H1 (cell line): ENCODE data around the gene DHRS1. TPM values are rescaled to one million over a fixed set of nuclear protein-coding genes. Genes with fewer than 3 reads are reported as not detected.

ENCODE experiments used
- CTCF ChIA-PET: fragments of 300-600 bp; sonication (Branson Sonifier 250); formaldehyde crosslinking; loops from one replicate; lab custom pipeline; 2021; ENCODE audit not compliant: partially characterized antibody; lab: Charles Lee
- POLR2A ChIA-PET: fragments of 300-600 bp; sonication (Branson Sonifier 250); formaldehyde crosslinking; loops from one replicate; lab custom pipeline; 2021; ENCODE audit warnings: inconsistent platforms; ENCODE audit not compliant: partially characterized antibody; lab: Charles Lee
- DNase-seq, 2 experiments: peaks; one replicate each; pipeline versions ENCODE4 v3.0.0 to v3.0.0-alpha.2; 2010 to 2022; ENCODE audit warnings: low spot score in 2 of 2, low read depth in 1 of 2, mixed read lengths in 1 of 2
- FAIRE-seq: peaks from 2 replicates; lab custom pipeline; 2011; peaks lifted over from hg19 to GRCh38; lab: Jason Lieb, UNC
- H2AFZ ChIP-seq: 2 replicates; pipeline ENCODE4 v1.8.1; 2012; ENCODE audit warnings: low read length, inconsistent platforms
- H2AK5ac ChIP-seq: 2 replicates; pipeline ENCODE4 v1.6.1; 2013; ENCODE audit warnings: low read depth, low read length
- H2BK120ac ChIP-seq: replicated peaks from 2 replicates; pipeline ENCODE3; 2013; ENCODE audit warnings: low read depth, low read length, inconsistent platforms
- H2BK12ac ChIP-seq: 2 replicates; pipeline ENCODE4 v1.6.1; 2013; ENCODE audit warnings: low read depth, low read length
- H2BK15ac ChIP-seq: 2 replicates; pipeline ENCODE4 v1.6.1; 2013; ENCODE audit warnings: low read length
- H2BK20ac ChIP-seq: 2 replicates; pipeline ENCODE4 v1.6.1; 2013; ENCODE audit warnings: low read length
- H2BK5ac ChIP-seq: 2 replicates; pipeline ENCODE4 v1.6.1; 2013; ENCODE audit warnings: low read depth, low read length
- H3K14ac ChIP-seq: 2 replicates; pipeline ENCODE4 v1.6.1; 2013; ENCODE audit warnings: inconsistent platforms; ENCODE audit not compliant: insufficient read length
- H3K18ac ChIP-seq: 2 replicates; pipeline ENCODE4 v1.6.1; 2013; ENCODE audit warnings: low read length; ENCODE audit errors: extremely low read depth
- H3K23ac ChIP-seq: 2 replicates; pipeline ENCODE4 v1.6.1; 2013; ENCODE audit warnings: inconsistent platforms; ENCODE audit not compliant: insufficient read length
- H3K23me2 ChIP-seq: 2 replicates; pipeline ENCODE4 v1.6.1; 2013; ENCODE audit warnings: low read depth, low read length
- H3K27ac ChIP-seq: 2 replicates; pipeline ENCODE4 v1.6.1; 2011; ENCODE audit warnings: low read depth, low read length, inconsistent platforms
- H3K27me3 ChIP-seq, 4 experiments: replicated peaks in 1 of 4; 1 replicate in 1 of 4; 2 replicates in 3 of 4; pipeline versions ENCODE4 v1.6.1 to v1.8.1; 2011 to 2013; ENCODE audit warnings: low read length in 3 of 4, mild to moderate bottlenecking in 3 of 4, inconsistent platforms in 2 of 4, mixed read lengths in 2 of 4, moderate library complexity in 1 of 4; ENCODE audit not compliant: control insufficient read depth in 3 of 4, insufficient read depth in 3 of 4; ENCODE audit errors: extremely low read depth in 1 of 4
- H3K36me3 ChIP-seq, 4 experiments: 2 replicates each; pipeline versions ENCODE4 v1.6.1 to v1.8.1; 2011 to 2013; ENCODE audit warnings: mild to moderate bottlenecking in 4 of 4, low read length in 3 of 4, moderate library complexity in 2 of 4, control low read depth in 1 of 4, inconsistent platforms in 1 of 4; ENCODE audit not compliant: insufficient read depth in 4 of 4, control insufficient read depth in 2 of 4
- H3K4ac ChIP-seq: replicated peaks from 2 replicates; pipeline ENCODE3; 2013; ENCODE audit warnings: low read length, low read depth, mixed read lengths, inconsistent platforms; ENCODE audit not compliant: insufficient read length
- H3K4me1 ChIP-seq, 4 experiments: replicated peaks in 1 of 4; 1 replicate in 1 of 4; 2 replicates in 3 of 4; pipeline versions ENCODE4 v1.6.1 to v1.8.1; 2011 to 2013; ENCODE audit warnings: low read length in 3 of 4, inconsistent platforms in 2 of 4, mixed read lengths in 1 of 4; ENCODE audit not compliant: insufficient read depth in 4 of 4, control insufficient read depth in 3 of 4
- H3K4me2 ChIP-seq, 2 experiments: 2 replicates each; pipeline versions ENCODE4 v1.6.1 to v1.8.1; 2011 to 2013; ENCODE audit warnings: low read depth in 2 of 2, low read length in 2 of 2, control low read depth in 1 of 2, inconsistent platforms in 1 of 2, mild to moderate bottlenecking in 1 of 2; ENCODE audit not compliant: insufficient read depth in 1 of 2
- H3K4me3 ChIP-seq, 4 experiments: fragments of 200-600, 300-600 bp in 1 of 4; sonication (generic), shearing (Covaris generic), sonication (Bioruptor Twin) in 1 of 4; 2 replicates each; pipeline versions ENCODE4 v1.5.1 to v1.8.1; 2011 to 2016; ENCODE audit warnings: low read length in 4 of 4, low read depth in 3 of 4, control low read depth in 2 of 4, inconsistent platforms in 2 of 4, mild to moderate bottlenecking in 2 of 4, mixed read lengths in 1 of 4, moderate library complexity in 1 of 4; ENCODE audit not compliant: insufficient read depth in 2 of 4; ENCODE audit errors: extremely low read depth in 1 of 4
- H3K56ac ChIP-seq: replicated peaks from 2 replicates; pipeline ENCODE3; 2013; ENCODE audit warnings: low read depth, mild to moderate bottlenecking, mixed read lengths, low read length, inconsistent platforms; ENCODE audit not compliant: insufficient read length
- H3K79me1 ChIP-seq: 2 replicates; pipeline ENCODE4 v1.6.1; 2013; ENCODE audit warnings: low read depth, low read length, control low read depth
- H3K79me2 ChIP-seq, 2 experiments: 2 replicates each; pipeline versions ENCODE4 v1.6.1 to v1.8.1; 2012 to 2013; ENCODE audit warnings: low read length in 2 of 2, mild to moderate bottlenecking in 2 of 2, inconsistent platforms in 1 of 2; ENCODE audit not compliant: insufficient read depth in 2 of 2, control insufficient read depth in 1 of 2
- H3K9ac ChIP-seq, 4 experiments: replicated peaks in 1 of 4; 1 replicate in 1 of 4; 2 replicates in 3 of 4; pipeline versions ENCODE4 v1.6.1 to v1.8.1; 2011 to 2013; ENCODE audit warnings: low read depth in 3 of 4, low read length in 3 of 4, control low read depth in 2 of 4, mild to moderate bottlenecking in 2 of 4, moderate library complexity in 2 of 4, inconsistent platforms in 1 of 4; ENCODE audit errors: extremely low read depth in 1 of 4
- H3K9me3 ChIP-seq, 2 experiments: 2 replicates each; pipeline versions ENCODE4 v1.6.1 to v1.8.1; 2012 to 2013; ENCODE audit warnings: mild to moderate bottlenecking in 2 of 2, moderate library complexity in 2 of 2, control low read depth in 1 of 2, inconsistent platforms in 1 of 2, low read depth in 1 of 2, low read length in 1 of 2, mixed read lengths in 1 of 2; ENCODE audit not compliant: insufficient read depth in 2 of 2
- H4K20me1 ChIP-seq, 2 experiments: replicated peaks in 1 of 2; 2 replicates each; pipeline versions ENCODE3 to v1.8.1; 2011 to 2013; ENCODE audit warnings: inconsistent platforms in 2 of 2, low read length in 2 of 2, mild to moderate bottlenecking in 1 of 2; ENCODE audit not compliant: insufficient read depth in 2 of 2, control insufficient read depth in 1 of 2
- H4K5ac ChIP-seq: 2 replicates; pipeline ENCODE4 v1.6.1; 2013; ENCODE audit warnings: low read length, low read depth, mixed read lengths, inconsistent platforms; ENCODE audit not compliant: insufficient read length
- H4K8ac ChIP-seq: 2 replicates; pipeline ENCODE4 v1.8.0; 2013; ENCODE audit warnings: mild to moderate bottlenecking, moderate library complexity, low read length, inconsistent platforms; ENCODE audit not compliant: insufficient read depth; ENCODE audit errors: extremely low read depth
- H4K91ac ChIP-seq: replicated peaks from 2 replicates; pipeline ENCODE3; 2013; ENCODE audit warnings: low read length, mixed read lengths, inconsistent platforms; ENCODE audit not compliant: insufficient read length
- CBX8 ChIP-seq: fragments of 300-800, 300-1000 bp; sonication (generic); IDR thresholded peaks from 2 replicates; pipeline ENCODE4 v1.7.1; 2016; ENCODE audit warnings: low read depth, low read length, borderline replicate concordance
- CEBPB ChIP-seq: IDR thresholded peaks from 2 replicates; pipeline ENCODE4 v1.6.1; 2012; ENCODE audit warnings: low read depth, low read length
- EGR1 ChIP-seq: IDR thresholded peaks from 2 replicates; pipeline ENCODE4 v1.6.1; 2011; ENCODE audit warnings: low read depth, low read length, borderline replicate concordance
- POLR2A ChIP-seq, 2 experiments: IDR thresholded peaks; 1 replicate in 1 of 2; 2 replicates in 1 of 2; pipeline ENCODE4 v1.6.1; 2011; ENCODE audit warnings: low read depth in 2 of 2, low read length in 2 of 2, mild to moderate bottlenecking in 2 of 2; ENCODE audit errors: control extremely low read depth in 1 of 2
- RAD21 ChIP-seq, 2 experiments: IDR thresholded peaks in 1 of 2; conservative IDR thresholded peaks in 1 of 2; 2 replicates each; pipeline ENCODE4 v1.6.1; 2011; ENCODE audit warnings: low read depth in 2 of 2, low read length in 2 of 2, improper control_type of control experiment in 1 of 2, inconsistent platforms in 1 of 2, mild to moderate bottlenecking in 1 of 2, moderate library complexity in 1 of 2
- TAF7 ChIP-seq: optimal IDR thresholded peaks from 2 replicates; pipeline ENCODE3; 2011; ENCODE audit warnings: low read depth, mild to moderate bottlenecking, inconsistent platforms, low read length, moderate library complexity, borderline replicate concordance
- ZNF274 ChIP-seq: IDR thresholded peaks from 2 replicates; pipeline ENCODE4 v1.7.0; 2012; ENCODE audit warnings: low read length, borderline replicate concordance; ENCODE audit errors: extremely low read depth
- WGBS, 2 experiments: shearing (Covaris generic) in 1 of 2; methylation state at CpG; one replicate each; pipeline versions ENCODE4 v1.1.6 to v1.1.7; 2013 to 2015; ENCODE audit warnings: low lambda C conversion rate in 2 of 2, mixed read lengths in 2 of 2, inconsistent platforms in 1 of 2, low coverage in 1 of 2, missing lambda C conversion rate in 1 of 2; ENCODE audit not compliant: insufficient replicate concordance in 2 of 2, insufficient coverage in 1 of 2, insufficient read length in 1 of 2; ENCODE audit errors: extremely low coverage in 1 of 2, missing lambda C conversion rate in 1 of 2; 5-methylcytosine and 5-hydroxymethylcytosine counted together
- long read RNA-seq, 2 experiments: library from RNA in 1 of 2; library from capped mRNA in 1 of 2; stranded (forward); transcript quantifications; one replicate each; pipeline ENCODE4 v2.0.0, GENCODE V29; 2021; ENCODE audit warnings: inconsistent platforms in 1 of 2
- polyA minus RNA-seq, 3 experiments: library from RNA; depleted of rRNA, polyadenylated mRNA; stranded (reverse); fragments of >200 nt; gene quantifications; 1 replicate in 2 of 3; 2 replicates in 1 of 3; pipeline ENCODE4 v1.2.3, GENCODE V29; 2011
- polyA plus RNA-seq, 7 experiments: library from polyadenylated mRNA; depleted of rRNA in 3 of 7; stranded (reverse) in 5 of 7; unstranded in 2 of 7; fragments of >200 nt in 5 of 7; fragments of 200-250 nt in 2 of 7; gene quantifications; 1 replicate in 5 of 7; 2 replicates in 1 of 7; 4 replicates in 1 of 7; pipeline versions ENCODE4 v1.2.1 to v1.2.3, GENCODE V29; 2011 to 2013; ENCODE audit warnings: missing spikeins in 2 of 7, mixed read lengths in 2 of 7
- total RNA-seq: library from RNA; stranded (reverse); fragmentation: NEBNext Ultra II Directional; extraction: Animal tissue kit (Norgen Biotek cat#: 25700); gene quantifications from 2 replicates; pipeline ENCODE4 v1.2.1, GENCODE V29; 2021

DHRS1 gene
- total RNA-seq (8.8 and 13.4 TPM in 2 replicates), polyA plus RNA-seq (2011; rRNA removed) (31.7 and 40.2 TPM in 2 replicates), polyA minus RNA-seq (2011; rRNA and poly(A)+ RNA removed) (16.3 and 19.2 TPM in 2 replicates)
- 25.9 TPM for polyA plus RNA-seq (2011; cell fraction: cytosol; rRNA removed)
- polyA plus RNA-seq (2011; cell fraction: nucleus; rRNA removed): 52.3 TPM
- 16.4 to 20.6 TPM (median 17.5 TPM) in 4 replicates for polyA plus RNA-seq (2012, experiment 1 of 2)
- 21.3 TPM for polyA plus RNA-seq (2012, experiment 2 of 2)
- polyA plus RNA-seq (2013, experiment 1 of 2): 11.8 TPM
- 9.3 TPM for polyA plus RNA-seq (2013, experiment 2 of 2)
- polyA minus RNA-seq (2011; cell fraction: cytosol; rRNA and poly(A)+ RNA removed): 9.1 TPM
- 21.4 TPM for polyA minus RNA-seq (2011; cell fraction: nucleus; rRNA and poly(A)+ RNA removed)
- long read RNA-seq, experiment 1, partial matches to known transcripts: 3 of 9 reads
- long read RNA-seq, experiment 1, other reads (novel, unspliced or antisense): 1 of 9 reads
- long read RNA-seq, experiment 2, partial matches to known transcripts: 9 of 15 reads
- long read RNA-seq, experiment 2, other reads (novel, unspliced or antisense): 2 of 15 reads

DNA sequence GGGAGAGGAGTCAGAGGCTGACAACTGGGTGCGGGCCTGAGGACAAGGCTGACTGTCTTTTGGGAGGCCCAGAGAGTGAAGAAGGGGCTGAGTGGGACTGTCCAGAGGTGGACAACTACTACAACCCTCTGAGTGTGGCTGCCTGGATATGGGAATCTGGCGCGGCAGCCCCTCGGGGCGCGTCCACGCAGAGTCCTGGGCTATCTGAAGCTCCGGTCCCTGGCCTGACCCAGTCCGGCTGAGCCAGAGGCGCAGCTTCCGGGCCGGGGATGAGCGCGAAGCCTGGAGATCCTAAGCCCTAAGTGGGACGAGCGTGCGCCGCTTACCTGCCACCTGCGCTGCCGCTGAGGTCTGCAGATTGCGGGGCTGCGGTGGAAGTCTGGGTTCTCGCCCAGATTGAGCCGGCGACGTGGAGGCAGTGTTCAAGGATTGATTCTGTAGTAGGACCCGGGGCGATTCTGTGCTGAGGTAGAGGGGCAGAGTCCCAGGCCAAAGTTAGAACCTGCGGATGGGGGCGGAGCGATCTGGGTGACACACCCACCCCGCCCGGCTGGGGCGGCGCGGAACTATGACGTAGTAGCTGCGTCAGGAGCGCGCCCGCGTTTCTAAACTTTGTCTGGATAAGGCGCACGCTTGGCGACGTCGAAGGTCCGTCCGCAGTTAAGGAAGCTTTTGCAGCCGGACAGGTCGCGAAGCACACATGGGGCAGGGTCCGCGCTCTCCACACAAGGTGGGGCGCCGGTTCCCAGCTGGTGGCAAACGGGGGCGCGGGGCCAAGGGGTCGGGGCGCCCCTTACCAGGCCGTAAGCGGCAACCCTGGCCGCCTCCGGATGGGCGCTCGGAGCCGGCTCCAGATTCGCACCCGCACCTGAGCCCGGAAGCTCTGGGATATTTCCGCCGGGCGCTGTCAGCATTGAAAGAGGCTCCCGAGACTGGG lies at the start of gene DHRS1, which contains the start of gene NOP9:
Gene DHRS1 (minus strand): TSS at position 526 of the 937 bp plus-strand sequence. CDS start 674 bp downstream, outside the sequence.
Gene NOP9 (plus strand): TSS at position 596 of the 937 bp plus-strand sequence. CDS start 105 bp downstream, at position 701.
- Histone ChIP-seq H2BK5ac (peak within 1 kb of the TSS; percentile 64; the same call in 1 of the 2 replicates), H2BK120ac (no peak within 1 kb of the TSS), H3K14ac (no peak within 1 kb of the TSS), H2BK12ac (no peak within 1 kb of the TSS), H3K79me2 (peaks cover 4 to 13% of the 10 kb centered on the region in 2 experiments; a peak in 2 of 4 replicates), H4K20me1 (no peaks in the 10 kb centered on the region), H2AFZ (peak within 1 kb of the TSS; percentile 28), H3K27ac (no peak within 1 kb of the TSS), H4K91ac (no peak within 1 kb of the TSS), H4K8ac (peak within 1 kb of the TSS; percentile 92), H3K23me2 (peaks cover 4% of the 10 kb centered on the region; the same call in 1 of the 2 replicates), H3K4ac (no peak within 1 kb of the TSS), H3K9ac (peak within 1 kb of the TSS; percentile 59 to 91 (median 66)), H2BK20ac (no peak within 1 kb of the TSS), H2AK5ac (no peak within 1 kb of the TSS), H3K36me3 (peaks cover 22 to 33% (median 29%) of the 10 kb centered on the region in 4 experiments), H3K23ac (no peak within 1 kb of the TSS), H3K4me2 (peak within 1 kb of the TSS; percentile 85 to 96), H3K56ac (peak within 1 kb of the TSS; percentile 78), H4K5ac (peak within 1 kb of the TSS; percentile 87), H2BK15ac (no peak within 1 kb of the TSS), H3K79me1 (peaks cover 5% of the 10 kb centered on the region; the same call in 1 of the 2 replicates), H3K9me3 (no peaks in the 10 kb centered on the region; a peak in 1 of 4 replicates), H3K4me1 (peaks cover 0 to 7% (median 4%) of the 10 kb centered on the region in 4 experiments; a peak in 5 of 7 replicates), H3K18ac (peak within 1 kb of the TSS; percentile 98), H3K27me3 (no peaks in the 10 kb centered on the region), H3K4me3 (peak within 1 kb of the TSS; percentile 76 to 91 (median 88))
- FAIRE-seq (no peak), DNase-seq (peak; percentile 61 to 99)
- CTCF ChIA-PET: interaction anchor here (0.7 to 9.0 kb wide), 15 partner anchors 9 to 241 kb away, joined by 3 to 163 read pairs (median 5); partner anchors contain the start of genes CHMP4A, CIDEB, IPO4 and KHNYN
- WGBS, 2 experiments: 3% methylated on average over 61 of the region's 75 CpGs; no CpG with 5 or more reads in 1 of the 2 experiments
- POLR2A ChIA-PET: interaction anchor here (0.6 to 6.1 kb wide), 23 partner anchors 8 to 758 kb away, joined by 3 to 50 read pairs (median 5); partner anchors contain the start of genes ADCY4, CHMP4A, CIDEB and GMPR2
- TF ChIP-seq POLR2A (IDR thresholded peaks at IDR 0.05; ENCODE audit: control extremely low read depth in 1 of 2, low read depth in 2 of 2, low read length in 2 of 2): peak; percentile 81 to 88
- TF ChIP-seq CEBPB: no peak
- TF ChIP-seq ZNF274: no peak
- no peak for TF ChIP-seq RAD21 (IDR thresholded peaks at IDR 0.05 in 1 of 2, conservative IDR thresholded peaks at IDR 0.05 in 1 of 2; ENCODE audit: low read depth in 2 of 2, low read length in 2 of 2)
- peak; percentile 62 for TF ChIP-seq TAF7
- no peak for TF ChIP-seq EGR1
- TF ChIP-seq CBX8: no peak
